Inflammatory macrophage (primary cell): Measurements from ENCODE around the gene GPRASP3.
"Not testable (repeated sequence)": the region's sequence is repeated elsewhere in the genome, so short reads cannot be mapped to it uniquely, and the experiment has no call there.

Experiments
- DNase-seq, 2 donors: peaks; one replicate each; pipeline ENCODE4 v3.0.0-alpha.2; 2020 to 2022
- total RNA-seq, 18 experiments: gene quantifications; one replicate each; lab custom pipeline; 2026; ENCODE audit warnings: mixed read lengths in 6 of 18, inconsistent platforms in 2 of 18; lab: John Stamatoyannopoulos, UW

GPRASP3 gene
- total RNA-seq: 0 to 0.07 (median 0) reads per million in 18 experiments

- DNase-seq: peak; percentile 3 to 25
These were observed at the start of gene GPRASP3 for GRCh38 chrX:102720237-102721168. Gene GPRASP3 (plus strand): TSS chrX:102720743. CDS start chrX:102748996, 28,253 bp downstream.

GRCh38 chrX:102672856-102673255 lies 47.7 kb upstream of the GPRASP3 start:
- no peak for DNase-seq

- not testable (repeated sequence) for DNase-seq
These were observed 43.1 kb upstream of the GPRASP3 start for GRCh38 chrX:102677479-102677878.

- no peak for DNase-seq
These were observed 35.6 kb upstream of the GPRASP3 start for GRCh38 chrX:102684772-102685520.

- no peak for DNase-seq
These were observed 25.8 kb upstream of the GPRASP3 start for GRCh38 chrX:102694749-102695148.

GRCh38 chrX:102696306-102696705 lies 24.2 kb upstream of the GPRASP3 start:
- no peak for DNase-seq

- no peak for DNase-seq
These were observed 23.0 kb upstream of the GPRASP3 start for GRCh38 chrX:102697494-102697893.

- no peak for DNase-seq
These were observed 11.6 kb upstream of the GPRASP3 start for GRCh38 chrX:102708900-102709299.

GRCh38 chrX:102711872-102712215 lies 8.7 kb upstream of the GPRASP3 start:
- DNase-seq: no peak

GRCh38 chrX:102712216-102712966 lies 8.2 kb upstream of the GPRASP3 start, which contains the start of gene GPRASP2:
Gene GPRASP2 (plus strand): TSS chrX:102712448. CDS start chrX:102714870, 2,422 bp downstream.
- DNase-seq: peak in 1 of 2 donors; percentile 3

GRCh38 chrX:102712981-102713625 lies 7.4 kb upstream of the GPRASP3 start:
- DNase-seq: peak in 1 of 2 donors; percentile 4

- no peak for DNase-seq
These were observed 5.5 kb upstream of the GPRASP3 start for GRCh38 chrX:102714994-102715393.

- no peak for DNase-seq
These were observed 4.6 kb upstream of the GPRASP3 start for GRCh38 chrX:102715967-102716366.

GRCh38 chrX:102721169-102721506 lies 595 bp downstream of the GPRASP3 start:
- DNase-seq: not testable (repeated sequence)

GRCh38 chrX:102723456-102723855 lies 2.9 kb downstream of the GPRASP3 start:
- DNase-seq: no peak

- DNase-seq: no peak
These were observed 7.2 kb downstream of the GPRASP3 start for GRCh38 chrX:102727761-102728160.

GRCh38 chrX:102728646-102729045 lies 8.1 kb downstream of the GPRASP3 start:
- DNase-seq: no peak

- no peak for DNase-seq
These were observed 19.1 kb downstream of the GPRASP3 start for GRCh38 chrX:102739657-102740056.

GRCh38 chrX:102744307-102744706 lies 23.8 kb downstream of the GPRASP3 start:
- DNase-seq: no peak

- no peak for DNase-seq
These were observed 24.9 kb downstream of the GPRASP3 start for GRCh38 chrX:102745513-102745856.

GRCh38 chrX:102745857-102746584 lies 25.5 kb downstream of the GPRASP3 start:
- peak in 1 of 2 donors; percentile 3 for DNase-seq

GRCh38 chrX:102765217-102765616 lies 44.7 kb downstream of the GPRASP3 start:
- no peak for DNase-seq
